Lower leg skin (tissue), 4 donors: ENCODE measurements around the gene ZNF692. TPM values are rescaled to one million over a fixed set of nuclear protein-coding genes. Genes with fewer than 3 reads are reported as not detected.
A peak's percentile ranks its signal among the peaks of the same experiment; 100 is the strongest.

Experiments
- DNase-seq, 2 donors: peaks; one replicate each; pipeline ENCODE4 v3.0.0-alpha.2; 2019; ENCODE audit warnings: low spot score in 2 of 2
- H3K4me3 ChIP-seq: fragments of 200-600 bp; sonication (generic); 2 replicates; pipeline ENCODE4 v1.5.1; 2017; ENCODE audit warnings: mild to moderate bottlenecking, low read depth; ENCODE audit not compliant: poor library complexity, severe bottlenecking
- POLR2A ChIP-seq, 2 donors: fragments of 450-650 bp; IDR thresholded peaks; one replicate each; pipeline ENCODE4 v1.6.1; 2016 to 2017; ENCODE audit warnings: antibody characterized with exemption in 2 of 2, mild to moderate bottlenecking in 1 of 2, moderate library complexity in 1 of 2
- WGBS, 2 donors: methylation state at CpG; one replicate each; pipeline ENCODE4 v1.1.5; 2018; 5-methylcytosine and 5-hydroxymethylcytosine counted together
- intact Hi-C: fragments of 100-400 bp; cut with DNase I; formaldehyde crosslinking; loops from one replicate; pipeline ENCODE4 v1.15.0; 2023; ENCODE audit warnings: low total_unique reads
- total RNA-seq, 4 donors: library from RNA; depleted of rRNA; stranded (reverse); fragments of >200 nt; gene quantifications; one replicate each; pipeline ENCODE4 v1.1.0, GENCODE V29; 2016
- TF ChIP-seq, protein P1 (sequence below), 3 donors: fragments of 450-650 bp; IDR thresholded peaks; one replicate each; pipeline ENCODE4 v1.5.1; 2016; ENCODE audit warnings: antibody characterized with exemption in 3 of 3, mild to moderate bottlenecking in 3 of 3, moderate library complexity in 2 of 3

The ZNF692 gene
- total RNA-seq, 4 donors from 2014 or later: 46.3 to 90.2 (median 65.2) TPM

DNA sequence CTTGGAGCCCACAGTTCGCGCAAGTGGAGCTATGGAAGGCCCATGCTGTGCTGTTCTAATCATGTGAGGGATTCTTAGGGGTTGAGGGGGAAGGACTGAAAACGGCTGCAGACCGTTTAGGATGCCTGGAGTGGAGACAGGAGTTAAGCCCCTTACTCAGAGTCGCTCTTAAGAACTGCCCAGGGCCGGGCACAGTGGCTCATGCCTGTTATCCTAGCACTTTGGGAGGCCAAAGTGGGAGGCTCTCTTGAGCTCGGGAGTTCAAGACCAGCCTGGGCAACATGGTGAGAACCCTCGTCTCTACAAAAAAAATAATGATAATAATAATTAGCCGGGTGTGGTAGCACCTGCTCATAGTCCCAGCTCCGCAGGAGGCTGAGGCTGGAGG, 19.7 kb downstream of the ZNF692 start:
- DNase-seq: no peak
- 9 to 13% methylated on average over 10 of the region's 10 CpGs for WGBS, 2 donors
- TF ChIP-seq, protein P1, sequence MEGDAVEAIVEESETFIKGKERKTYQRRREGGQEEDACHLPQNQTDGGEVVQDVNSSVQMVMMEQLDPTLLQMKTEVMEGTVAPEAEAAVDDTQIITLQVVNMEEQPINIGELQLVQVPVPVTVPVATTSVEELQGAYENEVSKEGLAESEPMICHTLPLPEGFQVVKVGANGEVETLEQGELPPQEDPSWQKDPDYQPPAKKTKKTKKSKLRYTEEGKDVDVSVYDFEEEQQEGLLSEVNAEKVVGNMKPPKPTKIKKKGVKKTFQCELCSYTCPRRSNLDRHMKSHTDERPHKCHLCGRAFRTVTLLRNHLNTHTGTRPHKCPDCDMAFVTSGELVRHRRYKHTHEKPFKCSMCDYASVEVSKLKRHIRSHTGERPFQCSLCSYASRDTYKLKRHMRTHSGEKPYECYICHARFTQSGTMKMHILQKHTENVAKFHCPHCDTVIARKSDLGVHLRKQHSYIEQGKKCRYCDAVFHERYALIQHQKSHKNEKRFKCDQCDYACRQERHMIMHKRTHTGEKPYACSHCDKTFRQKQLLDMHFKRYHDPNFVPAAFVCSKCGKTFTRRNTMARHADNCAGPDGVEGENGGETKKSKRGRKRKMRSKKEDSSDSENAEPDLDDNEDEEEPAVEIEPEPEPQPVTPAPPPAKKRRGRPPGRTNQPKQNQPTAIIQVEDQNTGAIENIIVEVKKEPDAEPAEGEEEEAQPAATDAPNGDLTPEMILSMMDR (IDR thresholded peaks at IDR 0.05): no peak
- no peak for TF ChIP-seq POLR2A (IDR thresholded peaks at IDR 0.05)
- H3K4me3 ChIP-seq: peak overlapping the region; percentile 76
- intact Hi-C loops: no loop called here

DNA sequence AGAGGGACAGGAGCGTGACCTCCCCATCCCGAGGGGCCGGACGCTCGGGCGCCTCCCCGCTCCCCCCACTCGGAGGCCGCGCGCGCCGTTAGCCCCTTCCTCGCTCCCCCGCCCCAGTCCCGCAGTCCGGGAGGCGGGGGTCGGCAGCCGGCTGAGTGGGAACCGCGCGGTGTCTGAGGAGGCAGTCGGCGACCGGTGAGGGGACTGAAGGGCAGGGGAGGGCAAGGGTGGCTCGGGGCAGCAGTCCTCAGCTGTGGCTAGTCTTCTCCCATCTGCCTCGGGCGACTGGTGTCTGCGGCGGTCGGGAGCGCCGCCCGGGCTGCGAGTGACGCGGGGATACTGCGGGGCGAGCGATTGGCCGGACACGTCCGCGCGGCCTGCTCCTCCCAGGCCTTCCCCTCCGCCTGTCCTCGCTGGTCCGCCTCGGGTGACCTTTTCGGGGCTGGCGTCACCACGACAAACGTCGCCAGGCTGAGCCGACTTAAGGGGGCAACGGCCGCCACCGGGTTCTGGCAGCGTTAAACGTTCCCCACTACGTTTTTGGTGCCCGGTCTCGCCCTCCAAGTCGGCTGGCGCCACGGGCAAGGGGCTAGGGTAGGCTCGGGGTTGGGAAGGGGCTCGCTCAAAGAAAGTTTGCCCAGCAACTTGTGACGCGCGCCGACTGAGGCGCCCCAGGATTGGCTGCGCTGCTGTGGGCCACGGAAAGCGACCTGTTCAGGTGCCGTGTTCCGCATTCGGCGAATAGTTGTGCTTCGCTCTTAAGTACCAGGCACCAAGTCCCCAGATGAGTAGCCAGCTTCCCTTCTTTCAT, 20.3 kb downstream of the ZNF692 start:
- WGBS, 2 donors: 0% methylated on average over 34 to 43 of the region's 82 CpGs
- TF ChIP-seq, protein P1 (IDR thresholded peaks at IDR 0.05): no peak
- no peak for TF ChIP-seq POLR2A (IDR thresholded peaks at IDR 0.05)
- peak; percentile 88 to 97 for DNase-seq
- intact Hi-C loops: no loop called here
- H3K4me3 ChIP-seq: peak overlapping the region; percentile 76

DNA sequence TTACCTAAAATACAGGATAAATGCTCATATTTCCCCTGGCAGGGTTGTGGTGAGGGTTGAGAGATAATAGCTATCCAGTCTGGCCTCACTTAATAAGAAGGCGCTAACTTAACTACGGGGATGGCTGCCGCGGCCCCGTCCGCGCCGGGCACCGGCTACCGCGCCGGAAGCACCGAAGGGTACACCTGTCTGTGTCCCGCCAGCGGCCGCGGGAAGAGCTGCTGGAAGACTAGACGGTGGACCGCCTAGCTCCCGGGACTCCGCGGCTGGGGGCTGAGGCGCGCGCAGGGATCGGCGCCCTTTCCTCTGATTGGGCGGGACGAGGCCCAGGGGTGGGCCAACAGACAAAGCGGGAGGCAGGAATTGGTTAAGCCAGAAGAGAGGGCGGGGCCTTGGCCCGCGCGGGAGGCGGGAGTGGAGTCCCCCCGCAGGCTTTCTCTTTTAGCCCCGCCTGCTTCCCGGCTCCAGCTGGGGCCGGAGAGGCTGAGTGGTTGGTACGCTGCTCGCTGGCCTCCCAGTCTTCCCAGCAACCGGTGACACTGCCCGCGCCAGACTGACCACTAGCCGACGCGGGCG, 21.0 kb downstream of the ZNF692 start, which contains the start of gene ZNF672:
ZNF672 (plus strand) TSS at position 444 of the 576 bp plus-strand sequence. CDS start 9,051 bp downstream, outside the sequence.
- intact Hi-C loops: no loop called here
- TF ChIP-seq POLR2A (IDR thresholded peaks at IDR 0.05): no peak
- TF ChIP-seq, protein P1 (IDR thresholded peaks at IDR 0.05): no peak
- 0 to 1% methylated on average over 47 to 48 of the region's 48 CpGs for WGBS, 2 donors
- H3K4me3 ChIP-seq: peak within 1 kb of the TSS; percentile 76
- peak; percentile 98 to 100 for DNase-seq

DNA sequence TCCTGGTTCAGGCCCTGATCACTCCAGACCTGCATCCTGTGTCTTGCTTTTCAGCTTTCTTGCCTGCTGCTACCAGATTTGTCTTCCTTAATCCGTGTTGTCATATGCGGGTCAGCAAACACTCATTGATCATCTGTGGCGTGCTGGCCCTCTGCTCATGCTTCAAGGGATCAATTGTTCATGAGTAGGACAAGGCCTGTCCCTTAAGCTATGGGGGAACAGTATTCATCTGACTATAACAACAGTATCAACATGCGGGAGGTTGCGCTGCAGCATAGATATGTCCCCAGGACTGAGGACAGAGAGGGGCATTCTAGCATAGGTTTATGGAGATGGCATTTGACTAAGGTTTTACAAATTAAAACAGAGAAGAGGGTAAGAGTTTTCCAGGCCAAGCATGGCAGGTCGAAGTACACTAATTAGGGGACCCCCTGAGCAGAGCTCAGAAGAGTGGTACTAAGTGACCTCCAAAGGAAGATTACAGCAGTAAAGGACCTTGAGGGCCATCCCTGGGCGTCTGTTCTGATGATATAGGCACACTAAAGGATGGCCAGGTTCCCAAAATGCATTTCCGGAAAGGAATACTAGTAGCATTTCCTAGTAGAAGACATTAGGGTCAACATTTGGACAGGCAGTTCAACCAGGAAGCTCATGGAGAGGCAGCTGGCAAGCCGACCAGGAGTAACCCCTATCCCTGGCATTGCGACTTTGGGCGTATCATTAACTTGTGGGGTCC, 21.7 kb downstream of the ZNF692 start:
- peak in 1 of 2 donors; percentile 74 for DNase-seq
- no peak for TF ChIP-seq POLR2A (IDR thresholded peaks at IDR 0.05)
- TF ChIP-seq, protein P1 (IDR thresholded peaks at IDR 0.05): no peak
- 50 to 51% methylated on average over 11 of the region's 11 CpGs for WGBS, 2 donors
- H3K4me3 ChIP-seq: peak overlapping the region; percentile 6
- intact Hi-C loops: no loop called here

DNA sequence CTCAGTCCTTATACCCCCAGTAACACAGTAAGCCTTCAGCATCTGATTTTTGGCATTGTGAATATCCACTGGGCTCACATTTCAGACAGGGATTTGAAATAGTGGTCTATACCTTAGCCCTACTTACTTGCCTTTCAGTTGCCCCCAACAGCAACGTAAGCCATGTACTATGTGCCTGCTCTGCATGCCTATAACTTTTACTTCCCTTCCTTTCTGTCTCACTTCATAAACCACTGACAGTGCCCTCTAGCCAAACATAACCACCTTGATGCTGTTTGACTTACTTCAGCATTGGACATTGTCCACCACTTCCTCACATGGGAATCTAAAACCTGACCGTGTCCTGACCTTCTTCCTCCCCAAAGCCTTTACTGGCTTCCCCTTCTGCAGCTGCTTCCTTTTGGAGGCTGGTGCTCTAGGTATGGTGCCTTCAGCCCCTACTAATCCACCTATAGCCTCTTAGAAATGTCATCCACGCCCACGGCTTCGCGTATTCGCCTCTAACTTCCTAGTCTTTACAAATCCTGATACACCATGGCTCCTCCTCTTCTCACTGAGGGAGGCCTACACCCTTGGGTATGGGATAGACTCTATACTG, 24.4 kb downstream of the ZNF692 start:
- TF ChIP-seq, protein P1 (IDR thresholded peaks at IDR 0.05): no peak
- TF ChIP-seq POLR2A (IDR thresholded peaks at IDR 0.05): no peak

More for the DNA sequence above, 24.4 kb downstream of the ZNF692 start:
- no peak overlapping the region for H3K4me3 ChIP-seq
- intact Hi-C loops: no loop called here
- 61 to 66% methylated on average over 7 of the region's 7 CpGs for WGBS, 2 donors
- DNase-seq: peak in 1 of 2 donors; percentile 62
